Naive B cell (primary cell): ENCODE data around the gene DNAAF6. TPM values are rescaled to one million over a fixed set of nuclear protein-coding genes. Genes with fewer than 3 reads are reported as not detected.

Experiments
- ATAC-seq, 2 donors: fragments of 150-1000 bp; cut with Tn5 transposase; 2 replicates each; pipeline ENCODE4 v1.10.0; 2021; ENCODE audit warnings: low read depth in 2 of 2, mild to moderate bottlenecking in 2 of 2, moderate library complexity in 2 of 2
- DNase-seq: peaks from one replicate; pipeline ENCODE4 v3.0.0; 2022
- H3K27ac Mint-ChIP-seq, 6 donors: one replicate each; pipeline ENCODE4 v1.8.0; 2020 to 2022; ENCODE audit warnings: mild to moderate bottlenecking in 6 of 6, mixed read lengths in 6 of 6, moderate library complexity in 5 of 6, inconsistent platforms in 2 of 6
- H3K27me3 Mint-ChIP-seq, 3 donors: one replicate each; pipeline ENCODE4 v1.8.0; 2021 to 2022; ENCODE audit warnings: mixed read lengths in 3 of 3, mild to moderate bottlenecking in 1 of 3
- H3K36me3 Mint-ChIP-seq, 2 donors: one replicate each; pipeline ENCODE4 v1.8.0; 2020 to 2022; ENCODE audit warnings: mixed read lengths in 2 of 2, inconsistent platforms in 1 of 2, mild to moderate bottlenecking in 1 of 2
- H3K4me1 Mint-ChIP-seq, 3 donors: one replicate each; pipeline ENCODE4 v1.8.0; 2020 to 2022; ENCODE audit warnings: mixed read lengths in 3 of 3, inconsistent platforms in 1 of 3, mild to moderate bottlenecking in 1 of 3, moderate library complexity in 1 of 3
- H3K4me3 Mint-ChIP-seq, 8 donors: one replicate each; pipeline ENCODE4 v1.8.0; 2020 to 2022; ENCODE audit warnings: mild to moderate bottlenecking in 8 of 8, mixed read lengths in 8 of 8, moderate library complexity in 8 of 8, inconsistent platforms in 2 of 8
- H3K9me3 Mint-ChIP-seq, 7 donors: one replicate each; pipeline ENCODE4 v1.8.0; 2020 to 2022; ENCODE audit warnings: mixed read lengths in 7 of 7, mild to moderate bottlenecking in 5 of 7, inconsistent platforms in 2 of 7, moderate library complexity in 1 of 7
- polyA plus RNA-seq, 6 donors: library from polyadenylated mRNA; unstranded; fragments of 300-500 nt; fragmentation: Illumina TruSeq; gene quantifications; one replicate each; pipeline ENCODE4 v1.2.3, GENCODE V29; 2021; ENCODE audit warnings: low read depth in 6 of 6

DNAAF6 gene
- polyA plus RNA-seq, 6 donors from 2014 or later, result not detected

- H3K36me3 Mint-ChIP-seq, result no peaks in the 10 kb centered on the region
- H3K27me3 Mint-ChIP-seq, result peaks cover 0 to 10% (median 0%) of the 10 kb centered on the region in 3 donors
- H3K27ac Mint-ChIP-seq, result no peak overlapping the region
- DNase-seq, result no peak
- H3K4me1 Mint-ChIP-seq, result peaks cover 0 to 3% (median 0%) of the 10 kb centered on the region in 3 donors
- H3K9me3 Mint-ChIP-seq, result peaks cover 0 to 3% (median 0%) of the 10 kb centered on the region in 7 donors
- no peak for ATAC-seq
- peak overlapping the region in 1 of 8 donors; percentile 62 for H3K4me3 Mint-ChIP-seq
Measured at GRCh38 chrX:107207943-107208342, 1.5 kb downstream of the DNAAF6 start.

DNA sequence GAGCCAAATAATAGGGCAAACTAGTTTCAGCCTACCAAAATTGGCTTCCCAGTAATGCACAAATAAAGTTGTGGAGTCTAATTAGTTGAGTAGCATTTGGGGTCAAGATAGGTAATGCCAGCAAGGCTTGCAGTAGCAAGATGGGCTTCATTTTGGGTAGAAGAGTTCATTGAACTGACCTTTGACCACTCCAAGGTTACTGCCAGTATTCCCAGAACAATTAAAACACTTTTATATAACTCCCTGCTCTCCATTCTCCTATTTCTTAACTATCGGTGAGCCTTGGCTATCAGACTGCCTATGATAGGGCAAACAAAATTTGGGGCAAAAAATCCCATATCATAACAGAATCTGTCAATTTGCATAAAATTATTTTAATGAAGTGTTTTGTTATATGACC is 7.1 kb downstream of the DNAAF6 start:
- H3K9me3 Mint-ChIP-seq, result peaks cover 0 to 2% (median 0%) of the 10 kb centered on the region in 7 donors
- DNase-seq (no peak), ATAC-seq (no peak)
- H3K27me3 Mint-ChIP-seq, result peaks cover 0 to 28% (median 0%) of the 10 kb centered on the region in 3 donors
- H3K4me3 Mint-ChIP-seq, result no peak overlapping the region
- H3K36me3 Mint-ChIP-seq, result no peaks in the 10 kb centered on the region
- no peak overlapping the region for H3K27ac Mint-ChIP-seq
- no peaks in the 10 kb centered on the region for H3K4me1 Mint-ChIP-seq

DNA sequence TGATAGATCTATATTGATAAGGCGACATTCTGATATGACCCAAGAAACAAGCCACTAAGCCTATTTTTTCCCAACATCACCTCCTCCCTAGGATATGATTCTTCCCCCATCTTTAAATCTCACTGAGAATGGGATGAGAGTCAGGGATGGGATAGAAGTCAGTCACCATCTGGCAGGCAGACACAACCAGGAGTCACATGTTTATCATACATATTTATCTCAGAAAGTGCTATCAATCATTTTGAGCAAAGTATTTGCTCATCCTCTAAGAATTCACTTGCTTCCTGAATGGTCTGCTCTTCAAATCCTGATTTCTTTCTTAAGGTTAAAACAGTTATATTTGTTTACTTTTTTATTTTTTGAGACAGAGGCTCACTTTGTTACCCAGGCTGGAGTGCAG is 20.3 kb downstream of the DNAAF6 start:
- no peaks in the 10 kb centered on the region for H3K36me3 Mint-ChIP-seq
- DNase-seq, result no peak
- H3K27me3 Mint-ChIP-seq, result peaks cover 0 to 27% (median 0%) of the 10 kb centered on the region in 3 donors
- H3K27ac Mint-ChIP-seq, result no peak overlapping the region
- no peak for ATAC-seq
- H3K4me3 Mint-ChIP-seq, result no peak overlapping the region
- peaks cover 4 to 6% (median 6%) of the 10 kb centered on the region in 3 donors for H3K4me1 Mint-ChIP-seq
- peaks cover 0 to 3% (median 0%) of the 10 kb centered on the region in 7 donors for H3K9me3 Mint-ChIP-seq

- H3K36me3 Mint-ChIP-seq, result no peaks in the 10 kb centered on the region
- peaks cover 0 to 23% (median 4%) of the 10 kb centered on the region in 3 donors for H3K27me3 Mint-ChIP-seq
- DNase-seq (no peak), ATAC-seq (no peak)
- H3K27ac Mint-ChIP-seq, result no peak overlapping the region
- peaks cover 0 to 3% (median 0%) of the 10 kb centered on the region in 7 donors for H3K9me3 Mint-ChIP-seq
- no peak overlapping the region for H3K4me3 Mint-ChIP-seq
- peaks cover 4 to 6% (median 6%) of the 10 kb centered on the region in 3 donors for H3K4me1 Mint-ChIP-seq
Measured at GRCh38 chrX:107227780-107228485, 21.5 kb downstream of the DNAAF6 start.

- DNase-seq (no peak), ATAC-seq (no peak)
- H3K27me3 Mint-ChIP-seq, result peaks cover 1 to 22% (median 4%) of the 10 kb centered on the region in 3 donors
- H3K4me3 Mint-ChIP-seq, result peak overlapping the region in 1 of 8 donors; percentile 35
- H3K36me3 Mint-ChIP-seq, result no peaks in the 10 kb centered on the region
- no peak overlapping the region for H3K27ac Mint-ChIP-seq
- peaks cover 0 to 3% (median 0%) of the 10 kb centered on the region in 7 donors for H3K9me3 Mint-ChIP-seq
- peaks cover 4 to 6% (median 6%) of the 10 kb centered on the region in 3 donors for H3K4me1 Mint-ChIP-seq
Measured at GRCh38 chrX:107228486-107228819, 22.0 kb downstream of the DNAAF6 start.

DNA sequence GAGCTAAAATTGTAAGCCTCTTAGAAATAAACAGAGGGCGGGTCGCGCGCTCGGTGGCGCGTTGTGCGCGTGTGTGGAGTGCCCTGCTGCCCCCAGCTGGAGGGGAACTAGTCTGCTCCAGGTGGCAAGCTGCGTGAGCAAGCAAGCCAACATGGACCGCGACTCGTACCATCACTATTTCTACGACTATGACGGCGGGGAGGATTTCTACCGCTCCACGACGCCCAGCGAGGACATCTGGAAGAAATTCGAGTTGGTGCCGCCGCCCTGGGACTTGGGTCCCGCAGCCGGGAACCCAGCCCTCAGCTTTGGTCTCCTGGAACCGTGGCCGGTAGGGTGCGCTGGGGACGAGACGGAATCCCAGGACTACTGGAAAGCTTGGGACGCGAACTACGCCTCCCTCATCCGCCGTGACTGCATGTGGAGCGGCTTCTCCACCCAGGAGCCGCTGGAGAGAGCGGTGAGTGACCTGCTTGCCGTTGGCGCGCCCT is 66.1 kb downstream of the DNAAF6 start:
- Mint-ChIP-seq H3K27ac (no peak overlapping the region), H3K4me1 (peaks cover 0 to 5% (median 4%) of the 10 kb centered on the region in 3 donors), H3K27me3 (peaks cover 0 to 27% (median 13%) of the 10 kb centered on the region in 3 donors), H3K36me3 (no peaks in the 10 kb centered on the region), H3K9me3 (peaks cover 0 to 6% (median 0%) of the 10 kb centered on the region in 7 donors), H3K4me3 (no peak overlapping the region)
- no peak for DNase-seq
- ATAC-seq, result no peak

GRCh38 chrX:107273795-107274194 is 67.4 kb downstream of the DNAAF6 start:
- Mint-ChIP-seq H3K36me3 (no peaks in the 10 kb centered on the region), H3K27ac (no peak overlapping the region), H3K27me3 (peaks cover 6 to 27% (median 13%) of the 10 kb centered on the region in 3 donors), H3K4me3 (no peak overlapping the region), H3K9me3 (peaks cover 0 to 6% (median 0%) of the 10 kb centered on the region in 7 donors), H3K4me1 (peaks cover 0 to 5% (median 4%) of the 10 kb centered on the region in 3 donors)
- DNase-seq (no peak), ATAC-seq (no peak)

- H3K4me3 Mint-ChIP-seq, result no peak overlapping the region
- H3K27ac Mint-ChIP-seq, result no peak overlapping the region
- DNase-seq (no peak), ATAC-seq (no peak)
- peaks cover 0 to 14% (median 6%) of the 10 kb centered on the region in 7 donors for H3K9me3 Mint-ChIP-seq
- no peaks in the 10 kb centered on the region for H3K36me3 Mint-ChIP-seq
- peaks cover 7 to 40% (median 15%) of the 10 kb centered on the region in 3 donors for H3K27me3 Mint-ChIP-seq
- H3K4me1 Mint-ChIP-seq, result no peaks in the 10 kb centered on the region
Measured at GRCh38 chrX:107288676-107289075, 82.3 kb downstream of the DNAAF6 start.

DNA sequence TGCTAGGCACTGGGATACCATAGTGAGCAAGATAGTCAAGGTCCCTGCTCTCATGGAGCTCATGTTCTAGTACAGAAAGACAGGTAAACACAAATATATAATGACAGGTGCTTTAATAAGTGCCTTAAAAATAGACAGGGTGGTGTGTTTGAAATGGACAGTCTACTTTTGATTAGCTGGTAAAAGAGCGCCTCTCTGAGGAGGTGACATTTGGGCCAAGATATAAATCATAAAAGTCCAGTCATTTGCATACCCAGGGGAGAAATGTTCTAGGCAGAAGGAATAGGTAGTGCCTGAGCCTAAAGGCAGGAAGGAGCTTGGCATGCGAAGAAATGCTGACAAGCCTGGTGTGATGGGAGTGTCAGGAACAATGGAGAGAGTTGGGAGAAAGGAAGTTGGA is 83.6 kb downstream of the DNAAF6 start:
- Mint-ChIP-seq H3K4me3 (no peak overlapping the region), H3K4me1 (no peaks in the 10 kb centered on the region), H3K36me3 (no peaks in the 10 kb centered on the region), H3K27me3 (peaks cover 7 to 28% (median 20%) of the 10 kb centered on the region in 3 donors), H3K27ac (peak overlapping the region in 1 of 6 donors; percentile 51), H3K9me3 (peaks cover 0 to 14% (median 6%) of the 10 kb centered on the region in 7 donors)
- ATAC-seq (no peak), DNase-seq (no peak)

DNA sequence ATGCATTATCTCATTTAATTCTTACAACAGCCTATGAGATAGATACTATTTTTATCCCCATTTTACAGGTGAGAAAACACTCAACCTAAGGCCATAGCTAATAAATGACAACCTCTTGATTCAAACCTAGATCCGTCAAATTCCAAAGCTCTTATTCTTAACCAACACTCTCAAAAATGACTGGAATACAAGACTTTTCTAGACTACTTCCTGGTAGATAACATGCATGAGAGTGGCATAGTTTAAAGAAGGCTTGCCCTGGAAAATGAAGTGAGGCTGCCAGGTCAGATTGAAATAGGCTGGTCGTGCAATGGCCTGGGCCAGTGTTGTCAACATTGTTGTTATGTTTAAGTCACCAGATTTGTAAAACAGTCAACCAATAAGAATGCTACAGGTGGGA is 86.6 kb downstream of the DNAAF6 start:
- DNase-seq (no peak), ATAC-seq (no peak)
- H3K4me3 Mint-ChIP-seq, result no peak overlapping the region
- H3K9me3 Mint-ChIP-seq, result peaks cover 0 to 17% (median 7%) of the 10 kb centered on the region in 7 donors
- H3K36me3 Mint-ChIP-seq, result peaks cover 0 to 7% of the 10 kb centered on the region in 2 donors
- H3K27me3 Mint-ChIP-seq, result peaks cover 7 to 26% (median 25%) of the 10 kb centered on the region in 3 donors
- peak overlapping the region in 1 of 6 donors; percentile 45 for H3K27ac Mint-ChIP-seq
- no peaks in the 10 kb centered on the region for H3K4me1 Mint-ChIP-seq

Other genes starting within 250 kb of the DNAAF6 start
- gene MORC4, start 206.4 kb upstream of the DNAAF6 start, polyA plus RNA-seq, result 1 to 10 TPM in 5 of 6 donors, under 1 TPM in 1; 0.14 to 4.3 (median 3.5) TPM
- 10 to 100 TPM; 11.7 to 27.2 (median 13.2) TPM for gene RBM41, start 87.8 kb upstream of the DNAAF6 start, polyA plus RNA-seq
- 1 to 10 TPM in 4 of 6 donors, under 1 TPM in 1, not detected in 1; 0.86 to 4.5 (median 1.8) TPM for gene NUP62CL, start 178 bp upstream of the DNAAF6 start, polyA plus RNA-seq
- gene FRMPD3, start 243.0 kb downstream of the DNAAF6 start, polyA plus RNA-seq, result under 1 TPM in 4 of 6 donors, not detected in 2; 0.03 to 0.53 (median 0.08) TPM